ENCODE results near the gene SPOCK1.

DNA sequence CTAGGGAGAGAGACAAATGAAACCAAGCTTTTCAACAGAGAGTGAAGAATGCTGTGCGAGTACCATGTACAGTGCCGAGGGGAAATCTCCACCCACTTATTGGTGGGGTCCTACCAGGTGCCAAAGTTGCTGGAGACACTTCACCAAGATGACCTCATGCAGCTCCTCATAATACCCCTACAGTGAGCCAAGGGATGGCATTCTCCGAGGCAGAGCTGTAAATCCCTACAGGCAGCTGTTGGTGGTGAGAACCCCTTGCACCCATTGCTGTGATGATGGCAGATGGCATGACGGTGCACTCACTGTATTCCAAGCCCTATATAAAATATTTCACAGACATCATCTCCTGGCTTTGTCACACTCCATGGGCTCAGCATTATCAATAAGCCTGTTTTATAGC lies 464.9 kb downstream of the SPOCK1 start:
- no peak for TF ChIP-seq POLR2A (IDR thresholded peaks at IDR 0.05)
- TF ChIP-seq, protein P1, sequence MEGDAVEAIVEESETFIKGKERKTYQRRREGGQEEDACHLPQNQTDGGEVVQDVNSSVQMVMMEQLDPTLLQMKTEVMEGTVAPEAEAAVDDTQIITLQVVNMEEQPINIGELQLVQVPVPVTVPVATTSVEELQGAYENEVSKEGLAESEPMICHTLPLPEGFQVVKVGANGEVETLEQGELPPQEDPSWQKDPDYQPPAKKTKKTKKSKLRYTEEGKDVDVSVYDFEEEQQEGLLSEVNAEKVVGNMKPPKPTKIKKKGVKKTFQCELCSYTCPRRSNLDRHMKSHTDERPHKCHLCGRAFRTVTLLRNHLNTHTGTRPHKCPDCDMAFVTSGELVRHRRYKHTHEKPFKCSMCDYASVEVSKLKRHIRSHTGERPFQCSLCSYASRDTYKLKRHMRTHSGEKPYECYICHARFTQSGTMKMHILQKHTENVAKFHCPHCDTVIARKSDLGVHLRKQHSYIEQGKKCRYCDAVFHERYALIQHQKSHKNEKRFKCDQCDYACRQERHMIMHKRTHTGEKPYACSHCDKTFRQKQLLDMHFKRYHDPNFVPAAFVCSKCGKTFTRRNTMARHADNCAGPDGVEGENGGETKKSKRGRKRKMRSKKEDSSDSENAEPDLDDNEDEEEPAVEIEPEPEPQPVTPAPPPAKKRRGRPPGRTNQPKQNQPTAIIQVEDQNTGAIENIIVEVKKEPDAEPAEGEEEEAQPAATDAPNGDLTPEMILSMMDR (IDR thresholded peaks at IDR 0.05), result no peak
